ENCODE results near the gene CECR2.
"Not testable (repeated sequence)": the region's sequence is repeated elsewhere in the genome, so short reads cannot be mapped to it uniquely, and the experiment has no call there.

The CECR2 gene

DNA sequence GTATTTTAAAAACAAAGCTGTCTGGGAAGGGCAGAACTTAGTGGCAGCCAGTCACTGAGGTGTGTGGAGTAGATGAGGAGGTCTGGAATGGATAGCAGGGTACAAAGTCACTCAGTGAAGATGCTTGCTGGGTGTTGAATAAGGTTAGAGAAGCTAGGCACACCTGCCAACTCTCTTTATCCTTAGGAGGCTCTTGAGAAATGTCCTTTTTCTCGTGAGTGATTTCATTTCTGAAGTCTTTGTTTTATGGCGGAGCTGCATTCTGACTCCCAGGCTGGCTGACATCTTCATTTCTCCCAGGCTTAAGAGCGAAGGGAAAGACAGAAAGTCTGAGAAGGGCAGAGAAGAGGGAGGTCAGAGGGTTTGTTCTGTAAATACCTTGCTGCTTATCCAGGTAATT lies 31.0 kb downstream of the CECR2 start:
- in situ Hi-C loops (cut with MboI; ENCODE audit: low sequenced_read_pairs): no loop called here

DNA sequence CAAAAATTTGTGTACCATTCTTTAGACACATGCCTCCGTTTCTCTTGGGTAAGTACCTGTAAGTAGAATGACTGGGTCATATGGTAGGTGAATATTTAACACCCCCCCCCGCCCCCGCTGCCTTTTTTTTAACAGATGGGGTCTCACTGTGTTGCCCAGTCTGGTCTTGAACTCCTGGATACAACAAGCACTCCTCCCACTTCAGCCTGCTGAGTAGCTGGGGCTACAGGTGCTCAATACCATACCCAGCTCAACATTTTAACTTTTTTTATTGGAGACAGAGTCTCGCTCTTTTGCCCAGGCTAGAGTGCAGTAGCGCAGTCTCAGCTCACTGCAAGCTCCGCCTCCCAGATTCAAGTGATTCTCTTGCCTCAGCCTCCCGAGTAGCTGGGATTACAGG lies 32.5 kb downstream of the CECR2 start:
- in situ Hi-C loops (cut with MboI; ENCODE audit: low sequenced_read_pairs): no loop called here

DNA sequence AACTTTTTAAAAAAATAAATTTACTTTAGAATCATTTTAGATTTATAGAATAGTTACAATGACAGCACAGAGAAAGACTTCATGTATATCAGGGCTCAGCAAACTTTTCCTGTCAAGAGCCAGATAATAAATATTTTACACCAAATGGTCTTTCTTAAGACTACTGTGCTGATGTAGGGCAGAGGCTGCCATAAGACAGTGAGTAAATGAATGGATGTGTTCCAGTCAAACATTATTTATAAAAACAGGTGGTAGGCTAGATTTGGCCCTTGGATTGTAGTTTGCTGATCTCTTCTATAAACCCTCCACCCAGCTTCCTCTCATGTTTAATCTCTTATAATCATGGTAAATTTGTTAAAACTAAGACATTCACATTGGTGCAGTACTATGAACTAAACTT lies 33.0 kb downstream of the CECR2 start:
- in situ Hi-C loops (cut with MboI; ENCODE audit: low sequenced_read_pairs): no loop called here

- in situ Hi-C loops (cut with MboI; ENCODE audit: low sequenced_read_pairs): no loop called here
Observed at GRCh38 chr22:17403906-17404305, 34.6 kb downstream of the CECR2 start.

DNA sequence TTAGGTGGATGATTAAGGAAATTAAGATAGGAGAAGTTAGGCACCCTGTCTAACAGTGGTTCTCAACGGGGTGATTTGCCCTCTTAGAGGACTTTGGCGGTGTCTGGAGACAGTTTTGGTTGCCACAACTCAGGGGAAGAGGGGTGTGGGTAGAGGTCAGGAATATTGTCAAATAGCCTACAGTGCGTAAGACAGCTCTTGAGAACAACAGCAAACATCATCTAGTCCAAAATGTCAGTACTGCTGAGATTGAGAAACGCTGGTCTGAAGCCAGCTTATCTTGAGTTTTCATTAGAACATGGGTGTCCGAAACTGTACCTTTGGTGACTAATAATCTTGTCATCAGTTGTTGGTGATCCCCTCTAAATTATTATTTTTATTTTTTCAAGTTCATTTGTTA lies 38.4 kb downstream of the CECR2 start:
- in situ Hi-C loops (cut with MboI; ENCODE audit: low sequenced_read_pairs): no loop called here

GRCh38 chr22:17410576-17410975 lies 41.3 kb downstream of the CECR2 start:
- in situ Hi-C loops (cut with MboI; ENCODE audit: low sequenced_read_pairs): no loop called here

DNA sequence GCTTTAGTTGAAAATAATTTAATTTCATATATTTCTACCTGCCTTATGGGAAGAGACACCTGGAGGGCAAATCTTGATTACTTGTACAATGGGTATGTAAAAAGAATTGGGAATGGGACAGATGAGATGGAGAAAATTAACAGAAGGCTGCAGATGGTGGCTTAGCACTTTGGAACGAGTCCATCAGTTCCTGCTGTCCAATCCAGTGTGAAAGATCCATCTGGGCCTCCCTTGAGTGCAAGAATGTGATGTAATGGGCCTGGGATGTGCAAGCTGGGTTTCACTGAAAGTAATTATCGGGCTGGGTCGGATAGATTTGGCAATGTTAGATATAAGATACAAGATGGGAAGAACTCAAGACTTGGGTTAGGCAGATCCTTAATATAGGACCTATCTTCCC lies 42.0 kb downstream of the CECR2 start:
- in situ Hi-C loops (cut with MboI; ENCODE audit: low sequenced_read_pairs): no loop called here

GRCh38 chr22:17412232-17412631 lies 43.0 kb downstream of the CECR2 start:
- in situ Hi-C loops (cut with MboI; ENCODE audit: low sequenced_read_pairs): no loop called here

DNA sequence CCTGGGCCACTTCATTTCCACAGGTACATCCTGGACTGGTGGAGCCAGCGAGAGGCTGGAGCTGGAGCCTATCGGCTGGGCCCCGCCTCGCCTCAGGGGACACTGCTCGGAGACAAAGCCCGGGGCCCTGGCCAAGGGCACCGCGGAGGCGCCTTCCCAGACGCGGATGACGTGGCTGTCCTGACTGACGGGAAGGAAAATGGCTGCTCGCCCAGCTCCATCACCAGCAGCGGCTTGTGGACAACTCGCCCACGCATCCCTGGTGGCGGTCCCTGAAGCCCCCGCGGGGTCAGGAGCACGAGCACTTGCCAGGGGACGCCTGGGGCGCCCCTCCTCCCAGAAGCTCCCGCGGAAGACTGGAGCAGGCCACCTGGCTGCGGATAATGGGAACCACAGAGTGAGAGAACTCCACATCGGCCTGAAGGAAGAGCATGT lies 49.6 kb downstream of the CECR2 start:
- in situ Hi-C loops (cut with MboI; ENCODE audit: low sequenced_read_pairs): no loop called here

DNA sequence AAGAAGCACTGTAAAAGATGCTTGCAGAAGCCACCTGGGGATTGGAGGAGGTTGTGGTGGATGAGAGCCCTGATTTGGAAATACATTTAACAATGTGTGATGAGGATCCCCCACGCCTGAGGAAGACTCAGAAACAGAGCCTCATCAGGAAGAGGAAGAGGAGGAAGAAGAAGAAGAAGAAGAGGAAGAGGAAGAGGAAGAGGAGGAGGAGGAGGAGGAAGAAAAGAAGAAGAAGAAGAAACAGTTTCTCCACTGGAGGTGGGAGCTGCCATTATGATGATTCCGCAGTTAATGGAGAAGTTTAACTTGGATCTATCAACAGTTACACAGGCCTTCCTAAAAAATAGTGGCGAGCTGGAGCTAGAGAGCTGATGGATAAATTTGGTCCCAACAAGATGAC lies 50.1 kb downstream of the CECR2 start:
- in situ Hi-C loops (cut with MboI; ENCODE audit: low sequenced_read_pairs): no loop called here

- in situ Hi-C loops (cut with MboI; ENCODE audit: low sequenced_read_pairs): no loop called here
Observed at GRCh38 chr22:17422736-17423343, 53.6 kb downstream of the CECR2 start.

DNA sequence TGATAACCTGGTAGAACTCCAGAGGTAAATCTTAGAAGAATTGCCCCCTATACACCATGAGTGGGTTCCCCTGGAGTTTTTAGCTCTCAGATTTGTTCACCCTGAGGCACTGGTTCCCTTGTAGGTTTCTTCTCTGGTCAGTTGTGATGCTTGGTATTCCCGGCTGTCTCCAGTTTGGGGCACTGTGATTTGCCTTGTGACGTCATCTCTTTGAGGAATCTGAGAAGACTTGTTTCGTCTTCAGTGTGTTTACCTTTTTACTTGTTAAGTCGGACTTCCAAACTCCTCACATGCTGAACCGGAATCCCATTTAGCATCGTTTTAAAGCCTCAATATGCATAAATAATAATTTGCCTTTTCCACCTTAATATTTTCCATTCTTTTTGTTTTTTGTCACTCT lies 54.4 kb downstream of the CECR2 start:
- in situ Hi-C loops (cut with MboI; ENCODE audit: low sequenced_read_pairs): no loop called here

DNA sequence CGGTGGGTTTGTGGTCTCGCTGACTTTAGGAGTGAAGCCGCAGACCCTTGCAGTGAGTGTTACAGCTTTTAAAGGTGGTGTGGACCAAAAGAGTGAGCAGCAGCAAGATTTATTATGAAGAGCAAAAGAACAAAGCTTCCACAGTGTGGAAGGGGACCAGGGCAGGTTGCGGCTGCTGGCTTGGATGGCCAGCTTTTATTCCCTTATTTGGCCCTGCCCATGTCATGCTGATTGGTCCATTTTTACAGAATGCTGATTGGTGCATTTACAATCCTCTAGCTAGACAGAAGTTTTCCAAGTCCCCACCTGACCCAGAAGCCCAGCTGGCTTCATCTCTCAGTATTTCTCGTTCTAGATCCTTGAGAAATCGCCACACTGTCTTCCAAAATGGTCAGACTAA lies 58.3 kb downstream of the CECR2 start:
- in situ Hi-C loops (cut with MboI; ENCODE audit: low sequenced_read_pairs): not testable (repeated sequence)

GRCh38 chr22:17429516-17429915 lies 60.3 kb downstream of the CECR2 start:
- in situ Hi-C loops (cut with MboI; ENCODE audit: low sequenced_read_pairs): no loop called here

DNA sequence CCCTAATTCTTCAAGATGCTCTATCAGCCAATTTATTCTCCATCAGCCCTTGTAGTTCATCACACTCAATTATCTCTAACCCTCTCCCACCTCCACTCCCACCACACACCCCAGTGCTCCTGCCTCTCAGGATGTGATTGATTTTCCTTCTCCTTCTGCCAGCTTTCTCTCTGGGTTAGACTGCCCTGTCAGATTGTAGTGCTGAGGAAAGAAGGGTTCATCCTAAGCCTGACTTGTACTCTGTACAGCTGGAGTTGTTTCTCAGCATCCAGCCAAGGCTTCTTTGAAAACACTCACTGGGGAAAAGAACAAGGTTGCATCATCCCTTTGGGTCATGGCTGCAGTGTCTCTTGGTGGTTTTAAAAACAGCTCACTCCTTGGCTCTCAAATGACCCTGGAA lies 61.2 kb downstream of the CECR2 start:
- in situ Hi-C loops (cut with MboI; ENCODE audit: low sequenced_read_pairs): no loop called here

GRCh38 chr22:17431179-17431578 lies 61.9 kb downstream of the CECR2 start:
- in situ Hi-C loops (cut with MboI; ENCODE audit: low sequenced_read_pairs): no loop called here

GRCh38 chr22:17434856-17435255 lies 65.6 kb downstream of the CECR2 start:
- in situ Hi-C loops (cut with MboI; ENCODE audit: low sequenced_read_pairs): no loop called here

DNA sequence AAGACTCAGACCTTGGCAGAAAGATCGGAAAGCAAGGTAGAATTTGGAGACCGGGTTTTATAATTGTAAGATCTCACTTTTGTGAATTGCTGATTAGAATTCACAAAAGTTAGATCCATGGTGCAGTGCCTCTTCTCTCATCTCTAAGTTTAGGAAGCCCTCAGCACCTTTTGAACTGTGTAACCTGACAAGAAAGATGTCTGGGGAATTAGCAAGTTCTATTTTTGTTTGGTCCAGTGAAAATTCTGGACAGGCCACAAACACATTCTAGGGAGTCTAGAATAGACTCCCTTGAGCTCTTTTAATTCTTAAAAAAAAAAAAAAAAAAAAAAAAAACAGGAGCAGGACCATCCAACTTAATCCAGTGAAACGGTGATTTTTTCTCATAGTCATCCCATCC lies 66.1 kb downstream of the CECR2 start:
- in situ Hi-C loops (cut with MboI; ENCODE audit: low sequenced_read_pairs): no loop called here

DNA sequence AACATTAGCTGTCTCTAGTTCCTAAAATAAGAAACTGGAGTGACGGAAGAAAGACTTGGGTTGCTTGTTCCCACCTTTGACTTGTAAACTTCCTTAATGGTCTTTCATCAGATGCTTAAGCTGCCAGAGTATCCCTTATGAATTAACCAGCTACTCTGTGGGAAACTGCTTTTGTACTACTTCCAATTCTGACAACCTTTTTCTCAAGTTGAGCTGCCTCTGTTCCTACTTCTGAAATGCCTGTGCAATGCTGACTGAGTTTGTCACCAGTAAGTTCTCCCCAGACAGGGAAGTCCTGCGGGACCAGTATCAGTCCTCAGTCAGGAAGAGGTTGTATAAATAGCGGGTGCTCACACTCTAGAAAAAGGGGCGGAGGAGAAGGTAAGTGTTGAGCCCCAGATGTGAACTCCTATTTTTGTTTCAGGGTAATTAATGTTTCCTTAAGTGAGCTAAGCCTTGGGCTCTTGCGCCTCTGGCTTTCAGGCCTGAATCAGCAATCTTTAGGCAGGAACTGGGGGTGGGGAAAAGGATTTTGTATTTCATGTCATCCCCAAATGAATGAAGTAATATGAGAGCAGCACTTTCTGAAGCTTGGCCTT lies 67.2 kb downstream of the CECR2 start:
- in situ Hi-C loops (cut with MboI; ENCODE audit: low sequenced_read_pairs): no loop called here

GRCh38 chr22:17436981-17437412 lies 67.7 kb downstream of the CECR2 start:
- in situ Hi-C loops (cut with MboI; ENCODE audit: low sequenced_read_pairs): no loop called here

DNA sequence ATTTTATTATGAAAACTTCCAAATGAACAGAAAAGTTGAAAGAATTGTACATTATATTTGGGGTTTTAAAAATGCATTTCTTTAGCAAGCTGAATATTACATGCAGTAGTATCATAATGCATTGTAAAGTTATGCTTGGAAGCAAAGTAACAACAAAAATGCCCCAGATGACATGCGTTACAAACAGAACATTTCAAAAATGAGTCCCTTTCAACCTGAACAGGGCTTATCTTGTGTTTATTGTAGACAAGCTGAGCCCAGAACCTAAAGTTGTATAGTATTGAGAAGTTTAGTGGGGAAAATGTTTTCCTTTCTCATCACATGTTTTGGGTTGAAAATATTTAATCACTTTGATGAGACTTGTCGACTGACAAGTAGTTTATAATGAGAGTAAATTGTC lies 68.8 kb downstream of the CECR2 start:
- in situ Hi-C loops (cut with MboI; ENCODE audit: low sequenced_read_pairs): no loop called here

GRCh38 chr22:17441326-17441725 lies 72.1 kb downstream of the CECR2 start:
- in situ Hi-C loops (cut with MboI; ENCODE audit: low sequenced_read_pairs): no loop called here

All from HL-60/S4 (cell line).